ENCODE measurements around the gene TNRC18.

TNRC18 gene

DNA sequence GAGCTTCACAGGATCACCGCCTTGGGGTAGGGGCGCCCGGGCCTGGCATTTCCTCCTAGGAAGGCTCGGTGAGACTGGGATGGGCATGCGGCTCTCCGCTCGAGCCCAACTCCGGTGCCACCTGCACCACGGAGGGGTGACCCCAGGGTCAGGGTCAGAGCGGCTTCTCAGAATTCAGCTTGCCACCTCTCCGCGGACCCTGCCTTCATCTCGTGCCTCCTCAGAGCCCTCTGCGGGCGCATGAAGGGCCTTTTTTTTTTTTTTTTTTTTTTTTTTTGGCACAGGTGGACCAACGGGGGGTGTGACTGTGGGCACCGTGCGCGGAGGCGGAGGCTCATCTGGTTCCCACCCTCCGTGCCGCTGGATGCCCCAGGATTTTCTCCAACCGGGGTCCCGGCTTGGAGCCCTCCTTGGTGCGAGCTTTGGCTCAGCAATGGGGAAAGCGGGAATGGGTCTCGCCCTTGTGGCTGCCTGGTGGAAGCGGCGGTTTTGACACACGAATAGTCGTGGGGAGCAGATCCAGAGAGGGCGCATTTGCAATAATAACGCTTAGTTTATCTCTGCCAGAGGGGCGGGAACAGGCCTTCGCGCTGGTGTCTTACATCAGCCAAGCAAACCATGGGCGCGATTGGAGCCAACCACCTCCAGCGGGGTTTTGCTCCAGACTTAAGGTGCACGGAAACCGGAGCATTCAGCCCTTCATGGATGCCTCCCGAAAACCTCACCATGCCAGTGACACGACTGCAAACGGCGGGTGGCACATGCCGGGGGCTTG, 5.0 kb upstream of the TNRC18 start:
- DNase-seq (ENCODE audit: low read depth) = peak; percentile 91

DNA sequence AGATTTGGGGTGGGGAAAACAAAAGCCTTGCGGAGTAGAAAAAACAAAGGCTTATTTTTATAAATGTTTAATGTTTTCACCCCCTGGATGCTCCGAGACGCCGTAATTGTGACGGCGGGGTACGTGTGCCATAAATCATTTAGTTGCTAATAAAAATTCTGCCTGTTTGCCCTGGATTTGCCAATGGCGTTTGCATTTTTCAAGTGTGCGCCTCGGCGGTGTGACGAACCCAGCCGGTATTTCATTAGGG, 2.5 kb upstream of the TNRC18 start:
- DNase-seq (ENCODE audit: low read depth) = peak; percentile 88

DNA sequence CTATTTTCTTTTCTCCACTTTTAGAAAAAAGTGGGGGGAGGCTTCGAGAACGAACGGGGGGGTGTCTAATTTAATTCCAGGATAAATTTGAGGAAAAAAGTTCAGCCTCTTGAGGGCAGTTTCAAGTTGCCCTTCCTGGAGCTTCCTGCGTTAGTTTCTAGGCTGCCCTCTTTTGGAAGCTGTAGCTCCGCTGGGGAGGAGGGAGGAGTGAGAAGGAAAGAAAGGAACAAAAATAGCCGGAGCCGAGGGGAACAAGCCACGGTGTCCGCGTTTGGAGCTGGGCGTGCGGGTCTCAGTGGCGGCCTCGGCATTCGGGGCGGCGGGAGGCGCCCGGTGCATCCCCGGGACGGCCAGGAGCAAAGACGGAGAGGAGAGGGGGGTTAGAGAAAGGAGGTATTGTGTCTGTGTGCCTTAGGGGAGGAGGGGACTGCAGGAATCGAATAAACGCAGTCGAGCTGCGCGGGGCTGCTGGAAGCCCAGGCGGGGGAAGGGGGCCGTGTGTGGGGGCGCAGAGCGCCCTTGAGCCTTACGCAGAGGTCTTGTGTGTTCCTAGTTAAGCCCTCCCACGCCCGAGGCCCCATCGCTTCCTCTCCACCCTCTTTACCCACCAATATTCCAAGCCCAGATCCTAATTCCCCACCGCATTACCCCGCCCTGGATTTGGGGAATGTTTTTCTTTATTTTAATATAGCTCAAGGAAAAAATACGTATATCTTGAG, 2.0 kb upstream of the TNRC18 start:
- peak; percentile 91 for DNase-seq (ENCODE audit: low read depth)

DNA sequence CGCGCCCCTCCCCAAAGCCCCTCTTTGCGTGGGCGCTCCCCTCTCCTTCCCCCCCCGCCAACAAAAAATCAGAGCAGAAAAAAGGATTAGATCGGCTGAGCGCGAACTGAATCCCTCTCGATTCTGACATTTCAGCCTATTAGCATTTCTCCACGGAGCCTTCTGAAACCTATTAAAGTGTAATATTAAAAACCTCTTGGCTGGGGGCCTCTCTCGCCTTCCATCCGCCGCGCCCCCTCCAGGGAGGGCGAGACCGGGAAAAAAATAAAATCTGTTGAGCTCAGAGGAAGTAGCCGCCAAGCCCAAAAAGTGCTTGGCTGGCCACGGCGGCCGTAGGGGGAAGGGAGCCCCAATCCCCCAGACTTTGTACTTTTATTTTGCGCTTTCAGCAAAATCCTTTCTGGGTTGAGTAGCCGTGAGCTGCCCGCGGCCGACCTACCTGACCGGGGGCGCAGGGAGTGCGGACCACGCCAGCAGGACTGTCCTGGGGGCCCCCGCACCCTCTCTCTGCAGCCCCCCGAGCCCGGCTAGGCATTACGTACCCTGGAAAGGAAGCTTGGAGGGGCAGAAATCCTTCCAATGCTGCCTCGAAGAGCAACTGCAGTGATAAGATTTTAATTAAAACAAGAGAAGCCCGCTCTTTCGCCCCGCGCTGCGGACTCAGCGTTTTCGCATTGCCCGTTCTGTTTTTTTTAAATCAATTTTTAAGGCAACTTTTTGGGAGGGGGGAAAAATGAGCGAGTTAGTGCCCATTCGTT, 1.3 kb upstream of the TNRC18 start:
- DNase-seq (ENCODE audit: low read depth) = peak; percentile 73

DNA sequence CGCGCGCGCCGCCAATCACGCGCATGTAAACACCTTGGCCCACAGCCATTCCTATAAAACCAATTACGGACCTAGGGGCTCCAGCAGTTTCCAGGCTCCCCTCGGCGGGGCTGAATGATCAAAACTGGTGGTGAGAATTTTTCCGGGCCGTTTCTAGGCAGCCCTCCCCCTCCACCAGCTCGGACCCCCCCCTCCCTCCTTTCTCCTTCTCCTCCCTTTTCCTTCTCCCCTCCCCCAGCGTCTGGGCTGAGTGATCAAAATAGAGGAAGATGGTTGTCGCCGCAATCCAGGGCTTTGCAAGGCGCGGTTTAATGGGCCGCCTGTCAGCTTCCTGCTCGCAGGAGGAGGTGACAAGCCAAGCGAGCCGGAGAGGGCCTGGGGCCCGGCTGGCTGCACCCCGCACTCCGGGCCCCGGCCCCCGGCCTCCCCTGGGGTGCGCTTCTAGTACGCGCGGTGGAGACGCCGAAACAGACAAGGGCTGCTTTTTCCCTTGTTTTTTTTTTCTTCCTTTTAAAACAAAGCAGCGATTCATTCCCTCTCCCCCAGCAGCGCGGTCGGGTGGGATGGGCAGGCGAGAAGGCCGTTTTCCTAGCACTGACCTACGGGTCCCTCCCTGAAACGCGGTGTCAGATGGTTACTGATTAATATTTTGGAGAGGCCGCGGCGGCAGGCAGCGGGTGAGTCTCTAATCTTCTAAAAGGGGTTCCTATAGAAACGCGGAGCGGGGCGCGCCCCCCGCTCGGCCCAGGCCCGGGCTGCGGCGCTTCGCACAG, 528 bp upstream of the TNRC18 start:
- peak; percentile 99 for DNase-seq (ENCODE audit: low read depth)

DNA sequence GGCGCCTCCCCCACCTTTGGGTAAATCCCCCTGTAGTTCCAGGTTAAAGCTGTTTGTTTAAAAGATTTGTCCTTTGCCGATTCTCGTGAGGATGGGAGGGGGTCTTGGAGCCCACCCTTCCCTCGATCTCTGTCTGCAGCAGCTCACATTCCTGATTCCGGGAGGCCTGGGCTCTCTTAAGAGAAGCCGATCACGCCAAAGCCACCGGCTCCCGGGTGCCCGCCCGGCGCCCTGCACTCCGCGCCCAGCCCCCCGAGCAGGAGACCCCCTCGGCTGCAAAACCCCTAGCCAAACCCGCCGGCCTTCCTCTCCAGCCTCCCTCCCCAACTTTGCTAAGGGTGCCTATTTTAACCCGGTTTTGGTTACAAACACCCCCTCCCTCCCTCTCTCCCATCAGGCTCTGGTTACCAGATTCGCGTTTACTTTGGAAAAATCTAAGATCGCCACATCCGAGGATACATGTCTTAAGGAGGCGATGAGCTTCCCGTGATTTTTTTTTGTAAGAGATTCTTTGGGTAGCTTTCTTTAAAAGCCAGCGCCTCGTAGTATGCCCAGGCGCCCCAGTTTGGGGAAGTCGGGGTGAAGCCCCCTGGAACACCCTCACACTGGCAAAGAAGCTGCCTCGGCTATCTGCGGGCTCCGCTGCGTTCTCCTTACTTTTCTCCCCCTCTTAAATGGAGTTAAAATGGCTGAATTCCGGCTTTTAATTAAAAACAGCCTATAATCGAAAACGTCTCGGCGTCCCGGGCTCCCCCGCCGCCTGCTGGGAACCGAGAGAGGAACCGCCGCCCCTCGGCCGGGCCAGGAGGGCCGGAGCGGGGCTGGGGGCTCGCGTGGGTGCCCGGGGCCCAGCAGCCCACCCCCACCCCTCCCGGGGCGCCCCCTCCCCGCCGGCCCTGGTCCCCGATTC, 983 bp downstream of the TNRC18 start:
- peak; percentile 49 for DNase-seq (ENCODE audit: low read depth)

DNA sequence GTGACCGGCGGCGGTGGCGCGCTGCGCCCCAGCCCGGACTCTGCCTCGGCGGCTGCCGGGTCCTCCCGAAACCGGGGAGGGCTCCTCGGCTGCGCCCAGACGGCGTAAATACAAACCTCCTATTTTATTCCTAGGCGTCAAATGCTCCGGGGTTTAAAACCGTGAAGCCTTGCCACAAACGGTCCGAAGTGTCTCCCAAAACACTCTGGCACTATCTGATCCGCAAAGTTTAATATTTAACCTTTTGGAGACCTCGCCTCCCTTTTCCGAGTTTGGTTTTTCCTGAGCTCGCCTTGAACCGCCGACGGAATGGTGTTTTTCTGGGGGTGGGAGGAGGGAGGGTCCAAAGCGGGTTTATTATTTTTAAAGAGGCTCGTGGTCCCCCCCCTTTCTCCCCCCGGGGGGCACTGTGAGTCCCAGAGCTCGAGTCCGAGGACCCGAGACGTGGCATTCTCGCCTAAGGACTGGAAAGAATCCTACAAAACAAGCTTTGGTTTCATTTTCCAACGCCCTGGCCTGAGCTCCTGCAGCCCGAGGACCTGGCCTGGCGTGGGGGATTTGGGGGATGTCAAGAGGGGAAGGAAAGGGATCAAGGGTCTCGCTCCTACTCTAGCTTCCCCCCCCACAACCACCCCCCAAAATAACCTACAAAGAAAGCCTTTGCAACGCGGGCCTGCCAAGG, 1.8 kb downstream of the TNRC18 start:
- DNase-seq (ENCODE audit: low read depth) = peak; percentile 90

DNA sequence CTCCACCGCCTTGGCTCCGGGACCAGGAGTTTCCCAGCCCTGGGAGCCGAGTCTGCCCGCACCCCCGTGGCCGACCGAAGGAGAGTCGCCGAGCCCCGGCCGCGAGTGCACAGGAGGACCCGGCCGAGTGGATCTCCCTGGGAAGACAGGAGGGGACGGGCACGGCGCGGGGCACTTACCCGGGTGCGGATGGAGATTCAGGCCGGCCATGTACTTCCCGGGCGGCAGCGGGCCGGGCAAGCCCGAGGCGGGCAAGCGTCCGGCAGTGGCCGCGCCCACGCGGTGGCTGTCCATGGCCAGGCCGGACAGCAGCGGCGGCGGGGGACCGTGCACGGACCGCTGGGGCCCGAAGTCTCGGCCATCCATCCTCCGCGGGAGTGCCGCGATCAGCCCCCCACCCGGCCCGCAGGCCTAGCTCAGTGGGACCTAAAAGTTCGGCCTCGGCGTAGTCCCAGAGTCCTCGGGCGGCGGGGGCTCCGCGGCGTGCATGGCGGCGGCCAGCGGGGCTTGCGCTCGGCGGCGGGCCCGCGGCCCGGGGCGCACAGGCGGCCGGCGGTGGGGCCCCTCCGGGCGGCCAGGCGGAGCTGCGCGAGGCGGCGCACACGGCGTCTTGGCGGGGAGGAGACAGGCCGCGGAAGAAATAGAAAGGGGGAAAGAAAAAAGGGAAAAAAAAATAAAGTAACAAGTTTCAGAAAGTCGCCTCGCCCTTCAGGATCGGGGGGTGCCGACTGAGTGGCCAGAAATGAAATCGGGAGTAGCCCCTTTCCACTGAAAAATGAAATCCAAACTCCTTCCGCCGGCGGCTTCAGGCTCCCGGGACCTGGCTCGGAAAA, 2.5 kb downstream of the TNRC18 start:
- DNase-seq (ENCODE audit: low read depth) = peak; percentile 19

DNA sequence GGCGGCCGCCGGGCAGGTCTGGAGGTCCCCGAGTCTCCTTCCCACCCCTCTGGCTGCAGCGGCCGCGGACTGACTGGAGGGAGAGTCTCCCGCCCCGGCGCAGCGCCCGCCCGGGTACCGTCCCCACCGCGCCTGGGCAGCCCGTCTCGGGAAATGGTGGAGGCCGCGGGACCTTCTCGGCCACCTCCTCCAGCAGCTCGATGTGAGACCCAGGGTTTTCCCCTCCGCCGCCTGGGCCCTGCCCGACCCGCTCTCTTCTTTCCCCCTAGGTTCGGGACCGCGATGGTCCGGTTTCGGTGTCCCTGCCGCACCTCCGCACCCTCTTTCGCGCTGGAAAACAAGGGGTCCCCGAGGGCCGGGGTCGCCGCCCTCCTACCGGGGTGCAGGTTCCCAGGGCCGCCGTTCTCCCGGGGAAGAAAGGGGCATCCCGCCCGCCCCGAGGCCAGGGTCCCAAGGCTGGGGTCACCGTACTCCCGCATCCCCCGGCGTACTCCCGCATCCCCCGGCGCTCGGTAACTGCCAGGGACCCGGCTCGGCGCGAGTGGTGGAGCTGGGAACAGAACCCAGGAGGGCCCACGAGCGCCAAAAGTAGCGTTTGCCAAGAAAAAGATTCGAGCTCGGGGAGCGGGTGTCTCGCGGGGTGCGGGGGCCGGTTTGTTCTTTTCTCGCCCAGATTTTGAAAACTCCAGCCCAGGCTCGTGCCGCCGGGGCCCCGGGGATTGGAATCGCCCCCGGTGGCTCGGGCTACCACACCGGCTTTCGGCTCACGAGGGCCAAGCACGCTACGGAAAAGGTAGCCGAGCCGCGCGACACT, 3.4 kb downstream of the TNRC18 start:
- peak; percentile 21 for DNase-seq (ENCODE audit: low read depth)

DNA sequence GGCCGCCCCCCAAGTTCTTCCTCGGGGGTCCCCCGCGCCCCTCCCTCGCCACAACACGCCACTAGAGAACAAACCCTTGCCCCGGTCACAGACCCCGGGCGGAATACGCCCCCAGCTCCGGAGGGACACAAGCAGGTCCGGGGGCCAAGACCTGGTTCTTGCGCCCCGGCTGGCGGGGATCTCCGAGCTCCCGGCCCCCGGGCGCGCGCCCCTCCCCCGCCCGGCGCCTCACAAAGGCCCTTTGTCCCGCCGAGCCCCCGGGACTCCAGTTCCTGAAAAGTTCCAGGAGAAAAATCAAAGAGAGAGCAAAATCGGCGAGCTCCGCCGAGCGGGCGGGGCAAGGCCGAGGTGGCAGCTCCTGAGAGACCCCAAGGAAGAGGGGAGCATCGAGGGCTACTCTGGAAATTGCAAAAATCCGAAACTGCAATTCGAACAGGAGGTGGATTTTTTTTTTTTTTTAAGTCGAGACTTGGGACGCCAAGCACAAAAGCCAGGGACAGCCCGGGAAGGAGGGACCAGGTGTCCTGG, 4.0 kb downstream of the TNRC18 start:
- peak; percentile 28 for DNase-seq (ENCODE audit: low read depth)

DNA sequence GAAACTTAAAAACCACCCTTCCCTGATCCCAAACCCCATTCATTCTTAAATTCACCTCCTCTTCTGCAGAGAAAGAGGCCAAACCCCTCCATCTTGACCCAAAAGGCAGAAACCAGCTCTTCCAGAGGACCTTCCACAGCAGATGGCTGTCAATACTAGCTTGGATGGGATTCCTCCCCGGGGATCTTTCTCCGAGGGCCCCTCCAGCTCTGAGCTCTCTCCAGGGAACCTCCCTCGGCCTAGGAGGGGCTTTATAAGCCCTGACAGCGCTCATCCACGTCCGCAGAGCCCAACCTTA, 5.4 kb downstream of the TNRC18 start:
- no peak for DNase-seq (ENCODE audit: low read depth)

DNA sequence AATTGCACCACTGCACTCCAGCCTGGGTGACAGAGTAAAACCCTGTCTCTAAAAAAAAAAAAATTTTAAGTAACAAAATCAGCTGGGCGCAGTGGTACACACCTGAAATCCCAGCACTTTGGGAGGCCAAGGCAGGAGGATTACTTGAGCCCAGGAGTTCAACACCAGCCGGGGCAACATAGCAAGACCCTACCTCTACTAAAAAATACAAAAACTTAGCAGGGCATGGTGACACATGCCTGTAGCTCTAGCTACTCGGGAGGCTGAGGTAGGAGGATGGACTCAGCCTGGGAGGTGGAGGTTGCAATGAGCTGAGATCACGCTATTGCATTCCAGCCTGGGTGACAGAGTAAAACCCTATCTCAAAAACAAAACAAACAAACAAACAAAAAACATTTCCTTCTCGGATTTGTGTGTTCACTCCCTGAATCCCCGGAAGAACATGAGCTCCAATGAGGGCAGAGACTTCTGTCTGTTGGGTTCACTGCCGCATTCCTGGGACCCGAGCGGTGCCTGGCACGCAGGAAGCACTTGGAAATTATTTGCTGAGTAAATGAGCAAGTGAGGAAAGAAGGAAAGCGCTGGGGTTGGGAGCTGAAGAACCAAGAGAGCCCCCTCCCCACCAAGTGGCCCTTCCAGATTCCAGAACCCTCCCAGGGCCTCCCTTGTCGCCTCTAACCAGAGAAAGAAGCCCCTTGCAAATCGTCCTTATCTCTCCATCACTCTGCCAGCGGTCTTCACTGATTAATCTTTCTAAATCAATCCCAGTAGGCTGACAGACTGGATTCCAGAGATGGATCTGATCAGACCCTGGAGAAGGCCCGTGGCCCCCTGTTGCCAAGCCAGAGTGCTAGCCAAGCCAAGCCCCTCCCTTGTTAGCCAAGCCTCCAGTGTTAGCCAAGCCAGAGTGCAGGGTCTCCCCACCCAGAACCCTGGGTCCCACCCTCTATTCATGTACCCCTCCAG, 6.2 kb downstream of the TNRC18 start:
- peak; percentile 66 for DNase-seq (ENCODE audit: low read depth)

DNA sequence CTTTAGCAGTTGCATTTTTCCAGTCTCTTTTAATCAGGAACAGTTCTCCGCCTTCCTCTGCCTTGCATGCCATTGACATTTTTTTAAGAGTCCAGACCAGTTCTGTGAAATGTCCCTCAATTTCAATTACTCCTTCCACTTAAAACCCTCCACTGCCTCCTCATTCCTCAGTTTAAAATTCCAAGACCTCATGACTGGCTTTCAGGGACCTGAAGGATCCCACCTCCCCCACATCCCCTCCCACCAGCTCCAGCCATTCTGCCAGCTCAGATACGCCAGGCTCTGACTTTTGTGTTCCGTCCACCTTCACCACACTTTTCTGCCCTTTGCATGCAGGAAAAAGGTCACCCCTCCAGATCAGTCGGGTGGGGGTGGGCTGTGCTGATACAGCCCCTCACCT, 8.7 kb downstream of the TNRC18 start:
- DNase-seq (ENCODE audit: low read depth) = peak; percentile 62

DNA sequence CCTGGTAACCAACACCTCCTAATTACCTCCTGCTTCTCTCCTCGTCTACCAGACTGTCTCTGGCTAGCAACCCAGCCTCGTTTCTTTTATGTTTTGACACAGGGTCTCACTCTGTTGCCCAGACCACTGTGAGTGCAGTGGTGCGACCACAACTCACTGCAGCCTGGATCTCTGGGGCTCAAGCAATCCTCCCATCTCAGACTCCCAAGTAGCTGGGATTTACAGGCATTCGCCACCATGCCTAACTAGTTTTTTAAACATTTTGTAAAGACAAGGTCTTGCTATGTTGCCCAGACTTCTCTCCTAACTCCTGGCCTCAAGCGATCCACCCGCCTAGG, 10.2 kb downstream of the TNRC18 start:
- DNase-seq (ENCODE audit: low read depth) = no peak

DNA sequence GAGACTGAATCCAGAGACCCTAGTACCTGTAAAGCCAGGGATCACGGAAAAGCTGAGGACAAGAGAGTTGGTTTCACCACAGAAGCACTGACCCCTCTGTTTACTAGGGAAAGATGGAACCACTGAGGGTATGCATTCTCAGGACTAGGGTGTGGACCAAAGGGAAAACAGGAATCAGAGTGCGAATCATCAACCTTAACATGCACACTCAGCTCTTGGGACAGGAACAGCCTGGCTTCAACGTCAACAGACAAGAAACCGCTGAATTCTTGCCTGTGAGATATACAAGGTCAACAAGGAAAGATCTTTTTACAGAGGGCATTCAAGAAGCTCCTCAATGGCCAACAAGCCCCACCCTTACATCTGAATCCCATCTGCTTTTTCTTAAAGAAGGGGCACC, 14.9 kb downstream of the TNRC18 start:
- DNase-seq (ENCODE audit: low read depth) = peak; percentile 76

DNA sequence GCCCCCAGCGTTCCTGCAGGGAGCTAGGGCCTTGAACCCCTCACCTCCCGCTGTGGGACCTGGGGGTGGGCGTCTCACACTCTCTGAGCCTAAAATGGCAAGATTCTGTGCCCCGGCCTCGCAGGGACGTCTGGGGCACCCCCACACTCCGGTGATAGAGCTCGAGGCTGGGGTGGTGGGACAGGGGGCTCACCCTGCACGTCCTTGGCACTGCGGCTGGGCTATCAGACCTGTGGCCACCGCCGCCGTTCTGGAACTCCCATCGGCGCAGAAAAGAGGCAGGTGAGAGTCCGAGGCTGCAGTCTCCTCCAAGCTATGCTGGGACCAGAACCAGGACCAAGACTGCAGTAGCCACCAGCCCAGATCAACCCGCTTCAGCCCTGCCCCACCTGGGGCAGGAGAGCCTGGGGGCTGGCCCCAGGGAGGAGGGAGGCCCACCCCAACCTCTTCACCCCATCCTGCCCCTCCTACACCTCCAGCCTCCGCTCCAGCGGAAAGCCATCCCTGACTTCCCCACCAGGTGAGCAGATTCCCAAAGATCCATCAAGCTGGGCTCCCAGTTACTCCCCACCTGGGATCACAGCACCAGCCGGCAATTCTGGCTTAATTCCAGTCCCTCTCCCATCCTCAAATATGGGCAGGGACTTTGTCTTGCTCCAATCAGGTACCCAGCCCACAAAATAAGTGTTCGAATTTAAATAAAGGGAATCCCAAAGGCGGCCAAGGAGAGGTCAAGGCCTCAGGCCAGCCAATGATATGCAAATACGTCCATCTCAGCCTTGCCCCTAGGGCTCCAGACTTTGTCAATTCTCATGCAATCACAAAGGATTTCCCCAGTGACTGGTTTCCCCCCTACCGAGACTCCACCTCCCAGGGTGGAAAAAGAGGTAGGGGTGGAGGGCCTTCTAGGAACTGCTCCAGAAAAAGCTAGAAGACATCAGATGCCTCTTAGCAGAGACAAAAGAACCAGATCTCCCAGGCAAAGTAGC, 16.4 kb downstream of the TNRC18 start:
- DNase-seq (ENCODE audit: low read depth) = peak; percentile 39

DNA sequence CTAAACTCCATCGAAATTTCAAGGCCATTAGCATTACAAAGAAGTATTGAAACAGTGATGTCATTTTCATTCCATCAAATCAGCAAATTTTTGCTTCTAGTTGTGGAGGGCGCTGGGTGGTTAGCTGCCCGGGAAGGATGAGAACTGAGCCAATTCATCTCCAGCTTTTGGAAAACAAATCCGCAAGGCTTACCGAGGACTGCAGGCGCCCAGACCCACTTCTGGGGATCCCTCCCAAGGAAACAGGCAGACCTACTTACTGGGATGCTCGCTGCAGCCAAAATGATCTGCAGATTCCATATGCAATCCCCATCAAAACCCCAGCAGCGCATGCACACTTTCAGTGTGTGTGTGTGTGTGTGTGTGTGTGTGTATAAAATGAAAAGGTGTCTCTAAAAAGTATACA, 19.2 kb downstream of the TNRC18 start:
- no peak for DNase-seq (ENCODE audit: low read depth)
